SK-N-SH (cell line): Measurements from ENCODE around the gene SLC47A2.

Experiments
- CTCF ChIP-seq: fragments of 200-600 bp; sonication (generic); IDR thresholded peaks from 2 replicates; pipeline ENCODE4 v1.6.1; 2017; ENCODE audit warnings: antibody characterized with exemption, mild to moderate bottlenecking, moderate library complexity
- GABPA ChIP-seq: IDR thresholded peaks from 2 replicates; pipeline ENCODE4 v1.4.0; 2012; ENCODE audit warnings: low read depth, mild to moderate bottlenecking
- MAX ChIP-seq: IDR thresholded peaks from 2 replicates; pipeline ENCODE4 v1.4.0; 2012; ENCODE audit warnings: low read depth
- PBX3 ChIP-seq: IDR thresholded peaks from 2 replicates; pipeline ENCODE4; 2012
- RAD21 ChIP-seq: IDR thresholded peaks from 2 replicates; pipeline ENCODE4 v1.6.1; 2012; ENCODE audit warnings: mild to moderate bottlenecking, low read length
- REST ChIP-seq: IDR thresholded peaks from 2 replicates; pipeline ENCODE4 v1.6.1; 2012; ENCODE audit warnings: mild to moderate bottlenecking, low read depth, low read length, moderate library complexity
- SMC3 ChIP-seq: IDR thresholded peaks from 2 replicates; pipeline ENCODE4 v1.6.1; 2012; ENCODE audit warnings: low read depth, low read length, improper control_type of control experiment
- TAF1 ChIP-seq: IDR thresholded peaks from 2 replicates; pipeline ENCODE4 v1.6.1; 2012; ENCODE audit warnings: low read depth, mild to moderate bottlenecking, low read length, moderate library complexity, borderline replicate concordance
- TEAD4 ChIP-seq: IDR thresholded peaks from 2 replicates; pipeline ENCODE4 v1.4.0; 2012; ENCODE audit warnings: mild to moderate bottlenecking, borderline replicate concordance; ENCODE audit not compliant: insufficient read depth
- USF2 ChIP-seq: fragments of 150-350 bp; IDR thresholded peaks from 2 replicates; pipeline ENCODE4 v1.6.1; 2017; ENCODE audit warnings: antibody characterized with exemption, low read length, low read depth, borderline replicate concordance

- TF ChIP-seq PBX3 (no peak), CTCF (no peak), TAF1 (no peak), TEAD4 (no peak), REST (no peak), MAX (no peak), GABPA (no peak), SMC3 (no peak), RAD21 (no peak), USF2 (no peak)
Observed at GRCh38 chr17:19630035-19630434, 86.3 kb downstream of the SLC47A2 start.
